Body of pancreas (tissue), 4 donors: Measurements from ENCODE around the gene TCAIM.

Experiments used
- POLR2A ChIP-seq, 3 donors: fragments of 450-650 bp; IDR thresholded peaks; one replicate each; pipeline ENCODE4 v1.6.1; 2016; ENCODE audit warnings: antibody characterized with exemption in 3 of 3, mild to moderate bottlenecking in 2 of 3
- TF ChIP-seq, protein P1 (sequence below), 7 experiments: fragments of 450-650 bp in 4 of 7; fragments of 200-600 bp in 3 of 7; sonication (generic) in 3 of 7; IDR thresholded peaks; one replicate each; pipeline ENCODE4 v1.5.1; 2016 to 2019; ENCODE audit warnings: antibody characterized with exemption in 7 of 7

DNA sequence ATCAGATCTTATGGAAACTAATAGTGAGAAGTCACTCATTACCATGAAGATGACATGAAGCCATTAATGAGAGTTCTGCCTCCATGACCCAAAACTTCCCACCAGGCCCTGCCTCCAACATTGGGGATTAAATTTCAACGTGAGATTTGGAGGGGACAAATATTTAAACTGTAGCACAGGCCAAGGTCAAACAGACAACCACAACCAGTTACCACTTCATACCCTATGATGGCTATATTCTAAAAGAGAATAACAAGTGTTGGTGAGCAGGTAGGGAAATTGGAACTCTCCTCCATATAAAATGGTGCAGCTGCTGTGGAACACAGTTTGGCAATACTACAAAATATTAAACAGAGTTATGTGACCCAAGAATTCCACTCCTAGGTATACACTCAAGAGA is 36.9 kb downstream of the TCAIM start:
- TF ChIP-seq, protein P1, sequence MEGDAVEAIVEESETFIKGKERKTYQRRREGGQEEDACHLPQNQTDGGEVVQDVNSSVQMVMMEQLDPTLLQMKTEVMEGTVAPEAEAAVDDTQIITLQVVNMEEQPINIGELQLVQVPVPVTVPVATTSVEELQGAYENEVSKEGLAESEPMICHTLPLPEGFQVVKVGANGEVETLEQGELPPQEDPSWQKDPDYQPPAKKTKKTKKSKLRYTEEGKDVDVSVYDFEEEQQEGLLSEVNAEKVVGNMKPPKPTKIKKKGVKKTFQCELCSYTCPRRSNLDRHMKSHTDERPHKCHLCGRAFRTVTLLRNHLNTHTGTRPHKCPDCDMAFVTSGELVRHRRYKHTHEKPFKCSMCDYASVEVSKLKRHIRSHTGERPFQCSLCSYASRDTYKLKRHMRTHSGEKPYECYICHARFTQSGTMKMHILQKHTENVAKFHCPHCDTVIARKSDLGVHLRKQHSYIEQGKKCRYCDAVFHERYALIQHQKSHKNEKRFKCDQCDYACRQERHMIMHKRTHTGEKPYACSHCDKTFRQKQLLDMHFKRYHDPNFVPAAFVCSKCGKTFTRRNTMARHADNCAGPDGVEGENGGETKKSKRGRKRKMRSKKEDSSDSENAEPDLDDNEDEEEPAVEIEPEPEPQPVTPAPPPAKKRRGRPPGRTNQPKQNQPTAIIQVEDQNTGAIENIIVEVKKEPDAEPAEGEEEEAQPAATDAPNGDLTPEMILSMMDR (IDR thresholded peaks at IDR 0.05), result no peak
- no peak for TF ChIP-seq POLR2A (IDR thresholded peaks at IDR 0.05)
